Activated CD4-positive, alpha-beta T cell treated with anti-CD3 and anti-CD28 coated beads for 1 hour (primary cell): Measurements from ENCODE around the gene KRT1.

Experiments
- DNase-seq: peaks from one replicate; pipeline ENCODE4 v3.0.0-alpha.2; 2020

KRT1 gene

DNA sequence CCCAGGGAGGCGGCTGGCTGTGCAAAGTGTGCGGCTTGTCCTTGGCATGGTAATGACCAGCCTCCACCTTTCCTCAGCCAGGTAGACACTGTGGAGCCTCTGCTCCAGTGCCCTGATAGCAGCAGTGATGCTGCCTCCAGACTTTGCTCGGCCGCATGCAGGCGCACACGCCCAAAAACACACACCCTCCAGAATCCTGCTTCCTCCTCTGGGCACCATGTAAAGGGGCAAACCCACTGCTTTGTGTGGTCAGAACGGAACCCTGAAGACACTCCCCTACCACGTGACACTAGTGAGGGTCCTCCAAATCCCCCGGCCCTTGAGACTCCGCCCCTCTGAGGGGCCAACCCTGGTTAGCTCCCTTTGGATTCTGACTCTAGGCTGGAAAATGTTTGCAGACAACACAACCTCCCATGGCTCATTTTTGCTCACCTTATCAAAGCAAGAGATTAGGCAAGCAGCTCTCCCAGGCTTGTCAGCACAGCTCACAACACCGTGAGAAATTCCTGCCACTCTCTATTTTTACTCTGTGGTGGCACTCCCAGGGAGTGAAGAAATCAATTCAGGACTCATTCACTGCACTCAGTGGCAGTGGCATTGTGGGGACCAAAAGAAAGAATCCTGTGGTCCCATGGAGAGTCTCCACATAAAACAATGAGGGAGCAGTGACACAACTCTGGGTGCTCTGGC lies 18.6 kb upstream of the KRT1 start:
- DNase-seq, result no peak

DNA sequence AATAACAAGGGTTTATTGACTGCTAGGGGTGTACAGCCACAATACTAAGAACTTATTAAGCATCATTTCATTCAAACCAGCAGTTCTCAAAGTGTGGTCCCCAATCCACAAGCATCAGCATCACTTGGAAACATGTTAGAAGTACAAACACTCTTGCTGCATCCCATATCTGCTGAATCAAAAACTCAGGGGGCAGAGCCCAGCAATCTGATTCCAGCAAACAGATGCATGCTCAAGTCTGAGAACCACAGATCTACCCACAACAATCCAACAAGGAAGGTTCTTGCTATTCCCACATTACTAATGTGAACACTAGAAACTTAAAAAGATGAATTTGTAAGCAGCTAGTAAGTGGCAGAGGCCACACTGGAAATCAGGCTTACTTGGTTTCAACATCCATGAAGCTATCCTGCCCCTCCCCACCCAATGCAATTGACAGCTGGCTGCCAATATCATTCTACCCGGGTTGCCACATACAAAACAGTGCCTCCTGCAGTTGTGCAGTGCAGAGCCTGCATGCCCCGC lies 16.9 kb upstream of the KRT1 start:
- DNase-seq, result no peak

DNA sequence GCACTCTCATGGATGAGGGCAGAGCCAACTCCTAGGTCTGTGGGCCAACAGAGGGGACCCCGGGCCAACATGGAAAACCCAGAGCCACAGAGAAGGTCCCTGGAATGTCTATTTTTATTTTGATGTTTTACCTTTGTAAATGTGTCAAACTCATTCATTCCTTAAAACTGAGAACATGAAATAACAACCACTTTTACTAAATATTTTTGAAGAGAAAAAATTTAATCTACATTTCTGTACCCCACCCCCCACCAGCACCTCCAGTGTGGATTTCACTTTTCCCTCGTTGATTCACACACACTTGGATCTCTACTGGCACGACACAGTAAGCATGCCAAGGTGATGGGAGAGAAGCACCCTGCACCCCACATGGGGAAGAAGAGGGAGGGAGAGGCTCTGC lies 16.4 kb upstream of the KRT1 start:
- no peak for DNase-seq

DNA sequence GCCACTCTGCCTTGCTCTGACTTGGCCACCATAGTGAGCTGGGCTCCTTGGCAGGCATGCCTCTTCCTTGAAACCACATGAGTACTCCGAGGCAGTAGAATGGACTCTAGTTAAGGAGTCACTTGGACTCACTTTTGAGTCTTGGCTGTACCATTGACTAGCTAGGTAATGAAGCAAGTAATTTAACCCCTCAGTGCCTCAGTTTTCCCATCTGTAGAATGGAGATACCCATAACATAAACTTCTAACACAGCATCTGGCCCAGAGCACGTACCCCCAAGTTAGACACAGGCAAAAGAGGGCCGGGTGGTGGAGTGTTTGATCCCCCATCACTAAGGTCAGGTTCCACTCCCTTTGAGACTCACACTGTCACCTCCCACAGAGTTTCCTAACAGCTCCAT lies 14.8 kb upstream of the KRT1 start:
- no peak for DNase-seq

DNA sequence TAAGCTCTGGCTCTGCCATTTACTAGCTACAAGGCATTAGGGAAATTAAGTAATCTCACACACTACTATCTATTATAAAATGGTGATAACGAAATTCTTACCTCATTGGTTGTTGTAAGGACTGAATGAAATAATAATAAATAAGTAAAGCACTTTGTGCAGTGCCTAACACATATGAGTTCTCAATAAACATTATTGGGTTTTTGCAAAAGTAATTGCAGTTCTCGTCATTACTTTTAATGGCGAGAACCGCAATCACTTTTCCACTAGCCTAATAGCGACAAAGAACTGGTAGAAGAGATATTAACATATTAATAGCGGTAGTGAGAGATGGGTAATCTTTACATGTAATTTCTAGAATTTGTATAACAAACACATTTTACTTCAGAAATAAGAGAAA lies 13.9 kb upstream of the KRT1 start:
- DNase-seq, result no peak

DNA sequence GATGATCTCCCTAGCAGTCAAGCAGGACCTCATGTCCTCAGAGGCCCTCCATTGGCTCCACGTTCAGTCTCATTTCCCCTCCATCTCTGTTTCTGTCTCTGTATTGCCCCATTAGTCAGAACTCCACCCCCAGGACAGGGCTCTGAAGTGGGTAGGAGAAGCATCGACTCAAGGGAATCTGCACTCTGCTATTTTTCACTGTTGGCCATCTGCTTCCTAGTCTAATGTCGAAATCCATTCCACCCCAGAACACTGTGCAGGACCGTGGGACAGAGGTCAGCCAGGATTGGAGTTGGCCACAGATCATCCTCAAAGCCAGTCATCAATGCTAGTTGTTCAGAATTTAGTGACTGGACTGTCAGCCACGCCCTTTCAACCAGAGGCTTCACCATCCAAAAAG lies 13.1 kb upstream of the KRT1 start:
- no peak for DNase-seq

DNA sequence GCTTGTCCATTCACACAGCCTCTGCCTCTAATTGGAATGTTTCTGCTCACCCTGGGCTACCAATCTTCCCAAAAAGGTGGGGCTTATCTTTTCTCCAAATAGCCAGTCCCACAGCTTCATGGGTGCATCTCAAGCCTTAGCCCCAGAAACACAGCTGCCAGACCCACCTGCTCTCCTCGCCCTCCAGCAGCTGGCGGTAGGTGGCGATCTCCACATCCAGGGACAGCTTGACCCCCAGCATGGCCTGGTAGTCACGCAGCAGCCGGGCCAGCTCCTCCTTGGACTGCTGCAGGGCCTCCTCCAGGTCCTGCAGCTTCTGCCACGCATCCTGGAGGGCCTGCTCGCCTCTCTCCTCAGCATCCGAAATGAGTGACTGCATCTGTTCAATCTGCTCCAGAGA lies 12.0 kb upstream of the KRT1 start:
- no peak for DNase-seq

DNA sequence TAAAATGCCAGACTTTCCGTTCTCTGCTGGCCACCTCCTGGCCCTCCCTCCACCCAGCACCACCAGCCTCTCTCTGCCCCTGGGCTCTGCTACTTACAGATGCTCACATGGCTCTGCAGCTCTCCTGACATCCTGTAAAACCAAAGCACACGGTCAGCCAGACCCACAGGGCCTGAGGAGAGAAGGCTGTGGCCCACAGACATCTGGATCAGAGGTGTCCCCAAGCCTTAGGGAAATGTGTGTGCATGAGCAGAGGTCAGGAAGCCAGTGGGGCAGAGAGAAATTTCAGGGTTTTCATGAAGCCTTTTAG lies 11.6 kb upstream of the KRT1 start:
- DNase-seq, result no peak

DNA sequence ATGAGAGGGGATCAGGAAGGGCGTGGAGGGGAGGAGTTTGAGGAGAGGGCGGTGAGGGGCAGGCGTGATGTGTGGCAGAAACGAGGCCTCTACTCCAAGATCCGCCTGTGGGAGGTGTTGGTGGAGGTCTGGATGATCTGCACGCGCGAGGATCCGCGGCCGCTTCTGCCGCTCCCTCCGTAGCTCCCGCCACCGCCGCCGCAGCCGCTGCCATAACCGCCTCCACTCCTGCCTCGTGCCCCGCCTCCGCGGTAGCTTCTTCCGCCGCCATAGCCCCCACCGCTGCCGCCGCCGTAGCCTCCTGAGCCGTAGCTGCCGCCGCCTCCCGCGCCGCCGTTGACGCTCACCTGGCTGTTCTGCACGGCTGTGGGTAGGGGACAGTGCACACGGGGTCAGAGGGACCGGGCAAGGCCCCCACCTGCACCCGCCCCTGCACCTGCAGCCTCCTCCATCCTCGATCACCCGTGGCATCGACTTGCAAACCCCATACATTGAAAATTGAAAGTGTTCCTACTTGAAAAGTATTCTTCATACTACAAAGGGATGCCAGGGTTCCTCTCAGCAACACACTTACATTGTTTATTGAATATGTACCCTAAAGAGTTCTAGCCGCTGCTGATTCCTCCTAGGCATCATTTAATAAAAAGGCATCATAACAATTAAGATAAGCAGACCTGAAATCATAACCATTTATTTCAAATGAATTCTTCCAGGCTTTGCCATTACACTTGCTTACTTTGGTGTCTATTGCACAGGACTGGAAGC lies 11.1 kb upstream of the KRT1 start:
- peak; percentile 40 for DNase-seq

DNA sequence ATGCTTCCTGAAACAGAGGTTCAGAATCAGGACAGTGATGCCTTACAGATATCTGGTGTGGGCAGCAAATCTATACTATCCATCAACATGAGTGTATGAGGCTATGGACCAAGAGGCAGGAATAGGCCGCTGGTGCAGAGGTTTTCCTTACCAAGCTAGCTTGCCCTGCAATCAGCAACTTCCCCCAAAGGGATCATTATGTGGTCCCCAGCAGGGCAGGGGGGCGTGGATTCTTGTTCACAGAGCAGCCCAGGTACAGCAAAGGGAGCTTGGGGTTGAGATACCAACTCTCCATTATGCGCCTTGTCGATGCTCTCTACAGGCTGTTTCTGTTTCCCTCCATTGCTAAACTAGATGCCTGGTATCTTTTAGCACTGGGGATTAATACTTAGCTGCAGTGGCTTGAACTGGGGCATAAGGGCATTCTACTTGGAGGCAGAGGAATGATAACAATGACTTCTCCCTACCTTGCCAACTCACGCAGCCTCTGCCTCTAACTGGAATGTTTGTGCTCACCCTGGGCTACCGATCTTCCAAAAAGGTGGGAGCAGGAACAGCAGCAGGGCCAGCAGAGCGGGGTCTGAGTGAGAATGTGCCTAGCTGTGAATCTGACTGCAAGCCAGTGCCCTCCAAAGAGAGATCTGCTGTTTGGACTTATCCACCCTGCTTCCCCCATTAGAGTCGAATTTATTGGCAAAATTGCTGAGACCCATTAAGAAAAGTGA lies 10.3 kb upstream of the KRT1 start:
- no peak for DNase-seq

DNA sequence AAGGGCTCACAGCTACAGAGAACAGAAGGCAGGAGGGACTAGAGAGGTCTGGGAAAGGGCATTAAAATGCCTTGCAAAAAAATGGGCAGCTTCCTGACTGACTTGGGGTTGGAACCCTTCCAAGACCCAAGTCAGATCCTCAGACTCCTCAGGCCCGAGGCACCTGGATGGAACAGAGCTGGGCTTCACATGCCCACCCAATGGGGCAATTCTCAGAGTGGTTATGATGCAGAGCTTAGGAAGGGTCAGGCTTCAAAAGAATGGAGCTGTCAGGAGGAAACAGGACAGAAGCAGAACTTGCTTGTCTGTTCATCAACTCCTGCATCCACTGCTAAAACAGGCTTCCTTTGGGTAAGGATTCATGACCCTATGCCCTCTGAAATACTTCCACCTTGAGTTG lies 9.7 kb upstream of the KRT1 start:
- DNase-seq, result no peak

DNA sequence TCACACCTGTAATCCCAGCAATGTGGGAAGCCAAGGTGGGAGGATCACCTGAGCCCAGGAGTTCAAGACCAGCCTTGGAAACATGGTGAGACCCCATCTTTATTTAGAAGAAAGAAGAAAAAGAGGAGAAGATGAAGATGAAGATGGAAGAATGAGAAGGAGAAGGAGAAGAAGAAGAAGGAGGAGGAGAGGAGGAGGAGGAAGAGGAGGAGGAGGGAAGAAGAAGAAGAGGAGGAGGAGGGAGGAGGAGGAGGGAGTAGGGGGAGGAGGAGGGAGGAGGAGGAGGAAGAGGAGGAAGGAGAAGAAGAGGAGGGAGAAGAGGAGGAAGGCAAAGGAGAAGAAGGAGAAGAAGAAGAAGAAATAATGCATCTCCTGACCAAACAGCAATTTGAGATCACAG lies 9.0 kb upstream of the KRT1 start:
- DNase-seq, result no peak

DNA sequence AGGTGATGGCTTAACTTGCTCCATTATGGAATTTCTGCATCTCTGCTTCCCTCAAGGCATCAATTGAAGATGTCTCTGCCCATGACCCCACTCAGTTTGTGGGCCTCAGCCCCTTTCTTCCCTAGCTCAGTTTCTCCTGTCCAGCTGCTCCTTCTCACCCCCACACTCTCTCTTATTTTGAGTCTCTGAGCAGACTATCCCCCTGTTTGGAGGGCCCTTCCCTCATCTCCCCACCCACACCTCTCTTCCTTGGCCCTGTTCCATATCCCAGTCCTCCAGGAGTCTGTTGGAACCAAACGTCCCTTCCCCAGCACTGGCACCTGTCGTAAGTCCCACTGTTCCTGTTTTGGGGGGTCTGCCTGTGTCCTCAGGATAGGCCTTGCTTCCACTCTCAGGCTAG lies 8.3 kb upstream of the KRT1 start:
- no peak for DNase-seq

DNA sequence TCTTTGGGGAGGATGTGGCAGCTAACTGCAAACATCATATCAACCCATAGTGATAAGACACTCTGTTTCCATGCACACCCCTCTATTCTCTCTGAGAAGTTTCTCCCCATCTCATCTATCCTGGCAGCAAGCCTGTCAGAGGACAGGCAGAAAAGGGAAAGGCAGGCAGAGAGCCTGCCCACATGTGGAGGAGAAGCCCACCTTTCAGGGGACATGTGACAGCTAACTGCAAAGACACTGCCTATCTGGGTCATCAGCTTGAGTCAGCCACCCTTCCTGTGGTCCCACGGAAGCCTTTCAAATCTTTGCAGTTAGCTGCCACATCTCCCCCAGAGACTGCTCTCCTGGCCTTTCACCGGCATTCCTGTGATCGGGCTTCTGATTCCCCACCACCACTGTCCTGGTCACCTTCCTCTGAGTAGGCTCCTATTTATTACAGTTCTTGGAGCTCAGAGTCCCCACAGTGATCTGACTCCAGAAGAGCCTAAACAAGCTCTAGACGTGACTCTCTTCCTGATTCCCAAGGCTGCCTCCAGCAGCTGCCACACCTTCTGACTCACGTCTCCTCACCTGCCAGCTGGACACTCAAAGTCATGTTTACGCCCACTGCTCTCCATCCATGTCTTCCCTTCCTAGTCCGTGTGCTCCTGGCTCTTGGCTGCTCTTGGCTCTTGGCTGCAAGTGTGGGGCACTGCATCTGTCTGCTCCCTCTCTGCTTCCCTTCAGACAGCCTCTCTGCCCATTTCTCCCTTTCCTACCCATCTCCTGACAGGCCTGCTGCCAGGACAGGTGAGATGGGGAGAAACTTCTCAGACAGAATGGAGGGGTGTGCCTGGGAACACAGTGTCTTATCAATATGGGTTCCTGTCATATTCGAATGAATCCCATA lies 7.5 kb upstream of the KRT1 start:
- DNase-seq, result no peak

DNA sequence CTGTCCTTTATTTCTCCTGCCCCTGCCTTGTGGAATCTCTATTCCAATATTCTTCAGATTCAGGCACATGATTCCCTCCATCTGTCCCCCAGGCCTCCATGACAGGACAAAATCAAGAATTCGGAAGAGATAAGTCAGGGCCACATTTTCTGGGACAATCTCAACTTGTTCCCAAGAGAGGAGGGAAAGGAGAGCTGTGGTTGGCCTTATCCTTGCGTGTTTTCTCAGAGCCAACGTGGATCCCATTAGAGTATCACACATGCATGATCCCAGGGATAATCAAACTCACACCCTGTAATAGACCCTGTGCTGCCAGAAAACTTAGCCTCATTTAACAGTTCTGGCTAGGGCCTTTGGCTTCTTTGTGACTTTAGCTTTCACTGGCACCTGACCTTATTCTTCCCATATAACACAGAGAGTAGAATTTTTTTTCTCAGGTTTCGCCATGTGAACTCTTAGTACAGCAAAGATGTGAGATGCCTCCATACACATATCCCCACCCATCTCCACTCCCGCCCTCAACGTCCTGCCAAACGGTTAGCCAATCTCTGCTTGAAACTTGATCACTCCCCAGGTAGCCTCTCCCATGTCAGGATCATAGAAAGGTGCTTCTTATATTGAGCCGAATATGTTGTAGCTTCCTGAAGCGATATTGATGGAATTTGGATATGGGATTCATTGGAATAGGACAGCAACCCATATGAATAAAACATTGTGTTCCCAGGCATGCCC lies 6.7 kb upstream of the KRT1 start:
- no peak for DNase-seq

DNA sequence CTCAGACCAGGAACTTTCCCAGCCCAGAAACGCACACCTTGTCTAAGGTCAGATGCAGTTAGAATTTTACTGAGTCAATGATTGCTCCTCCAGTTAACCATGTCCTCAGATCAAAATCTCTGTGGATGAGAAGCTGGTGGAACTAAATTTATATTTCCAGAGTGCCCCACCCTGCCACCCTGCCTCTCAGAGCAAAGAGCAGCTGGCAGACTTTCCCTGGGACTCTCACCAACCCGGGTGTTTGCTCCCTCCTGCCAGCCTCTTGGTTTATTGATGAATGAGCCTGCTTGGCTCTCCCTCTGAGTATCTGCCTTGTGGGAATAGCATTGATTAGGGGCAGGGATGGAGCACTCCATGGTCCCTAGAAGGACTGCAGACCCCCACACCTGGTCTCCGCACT lies 5.9 kb upstream of the KRT1 start:
- DNase-seq, result no peak

DNA sequence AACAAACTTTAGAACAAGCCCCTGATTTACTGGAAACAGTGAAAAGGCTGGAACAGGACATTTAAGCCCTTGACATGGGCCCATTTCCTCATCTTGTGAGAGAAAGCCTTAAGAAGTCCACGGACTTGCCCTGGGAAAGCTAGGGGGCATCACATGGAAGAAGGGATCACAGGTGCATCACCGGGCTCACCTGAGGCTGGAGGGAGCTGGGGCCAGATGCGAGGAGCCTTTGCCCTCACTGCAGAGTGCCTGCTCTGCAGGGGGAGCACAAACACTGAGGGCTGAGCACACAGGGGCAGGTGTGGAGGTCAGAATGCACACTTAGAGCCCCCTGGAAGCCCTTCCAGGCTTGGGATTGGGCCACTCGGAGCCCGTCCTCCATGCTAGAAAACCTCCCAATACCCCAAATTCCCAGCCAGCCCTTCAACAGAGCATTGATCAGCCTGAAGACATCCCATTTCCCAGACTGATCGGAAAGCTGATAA lies 5.2 kb upstream of the KRT1 start:
- DNase-seq, result no peak

DNA sequence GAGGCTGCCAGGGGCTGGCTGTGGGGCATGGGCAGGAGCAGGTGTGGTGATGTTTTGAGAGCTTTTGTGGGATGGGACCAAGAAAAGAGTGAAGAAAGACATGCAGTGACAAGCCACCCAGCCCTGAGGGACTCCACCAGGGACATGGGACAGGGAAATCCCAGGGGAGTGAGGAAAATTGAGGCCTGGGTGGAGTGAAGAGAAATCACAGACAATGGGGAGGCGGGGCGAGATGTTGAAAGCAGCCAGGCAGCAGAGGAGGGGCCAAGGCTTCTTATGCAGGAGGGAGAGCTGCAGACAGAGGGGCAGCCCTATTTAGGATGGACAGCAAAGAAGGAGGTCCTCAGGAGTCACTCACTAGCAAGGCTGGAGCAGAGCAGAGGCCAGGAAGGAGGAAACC lies 4.2 kb upstream of the KRT1 start:
- DNase-seq, result no peak

DNA sequence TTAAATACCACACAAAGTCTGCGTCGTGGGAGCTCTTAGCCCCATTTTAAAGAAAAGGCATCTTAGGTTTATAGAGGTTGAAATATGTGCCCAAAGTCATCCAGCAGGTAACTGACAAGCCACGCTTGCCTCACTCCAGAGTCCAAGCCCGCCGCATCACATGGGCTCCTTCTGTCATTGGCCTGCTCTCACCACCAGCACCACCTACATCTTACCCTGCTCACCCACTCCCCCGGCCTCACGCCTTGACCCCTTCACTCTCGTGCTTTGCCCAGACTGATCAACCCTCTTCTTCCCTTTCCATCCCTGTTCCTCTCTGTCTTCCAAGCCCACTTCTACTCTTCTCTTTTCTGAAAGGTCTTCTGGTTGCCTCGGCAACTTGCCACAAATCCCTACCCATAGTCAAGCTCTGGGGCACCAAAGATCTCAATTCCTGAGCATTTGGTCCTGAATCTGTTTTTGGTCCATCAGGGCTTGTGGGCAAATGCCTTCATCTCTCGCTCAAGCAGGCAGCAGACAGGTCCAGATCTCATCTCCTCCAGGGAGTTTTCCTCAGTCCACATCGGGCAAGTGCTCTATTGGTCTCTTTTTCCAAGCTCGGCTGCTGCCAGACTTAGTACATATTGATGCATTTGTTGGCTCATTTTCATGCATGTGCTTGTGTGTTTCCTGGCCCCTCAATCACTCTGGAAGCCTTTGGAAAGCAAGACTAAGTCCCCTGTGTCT lies 3.5 kb upstream of the KRT1 start:
- DNase-seq, result no peak

DNA sequence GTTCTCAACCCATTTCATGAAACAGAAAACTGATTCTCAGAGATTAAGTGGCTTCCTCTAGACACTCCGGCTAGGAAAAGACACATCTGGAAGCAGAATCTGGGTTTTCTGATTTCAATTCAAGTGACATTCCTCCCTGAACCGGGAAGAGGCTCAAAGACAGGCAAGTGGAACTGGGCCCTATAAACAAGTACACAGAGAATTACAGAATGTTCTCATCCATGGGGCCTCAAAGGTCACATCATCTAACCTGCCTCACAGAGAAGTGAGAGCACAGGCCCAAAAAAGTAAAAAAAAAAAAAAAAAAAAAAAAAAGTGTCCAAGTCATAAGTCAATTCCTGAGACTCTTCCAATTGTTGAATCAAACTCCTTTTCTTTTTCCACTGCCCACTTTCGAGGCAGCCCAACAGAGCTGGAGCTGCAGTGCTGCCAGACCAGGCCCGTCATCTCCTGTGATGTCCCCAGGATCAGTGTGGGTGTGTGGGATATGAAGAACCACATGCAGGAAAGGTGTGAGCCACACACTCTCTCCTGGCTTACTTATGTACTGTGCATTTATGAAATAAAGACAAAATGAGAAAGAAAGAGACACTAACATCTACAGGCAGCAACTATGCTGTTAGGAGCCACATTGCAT lies 2.8 kb upstream of the KRT1 start:
- DNase-seq, result no peak

DNA sequence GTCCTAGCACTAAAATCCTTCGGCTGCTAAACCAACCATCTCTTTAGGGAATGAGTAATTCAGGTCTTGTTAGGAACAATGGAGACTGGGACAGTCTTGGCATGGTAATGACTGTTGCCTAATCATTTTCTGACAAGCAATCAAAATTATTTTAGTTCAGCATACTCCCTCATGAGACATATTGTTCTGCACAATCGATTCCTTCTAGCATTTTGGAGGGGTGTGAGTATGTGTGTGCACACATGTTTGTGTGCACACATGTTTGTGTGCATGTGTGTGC lies 2.1 kb upstream of the KRT1 start:
- DNase-seq, result no peak
